Mesenchymal stem cell (in vitro differentiated cells and primary cell): ENCODE data around the gene OR2AT4.
"Not testable (repeated sequence)": the region's sequence is repeated elsewhere in the genome, so short reads cannot be mapped to it uniquely, and the experiment has no call there.

Source experiments
- DNase-seq: peaks from one replicate; pipeline ENCODE4 v3.0.0-alpha.2; 2013
- H2AFZ ChIP-seq: one replicate; pipeline ENCODE4 v1.6.1; 2013; ENCODE audit warnings: low read depth, mild to moderate bottlenecking, control low read depth, inconsistent platforms, low read length, moderate library complexity
- H2AK5ac ChIP-seq: 2 replicates; pipeline ENCODE4 v1.6.1; 2013; ENCODE audit warnings: low read length, moderate library complexity, mild to moderate bottlenecking, inconsistent platforms; ENCODE audit not compliant: severe bottlenecking
- H2BK120ac ChIP-seq: one replicate; pipeline ENCODE4 v1.6.1; 2013; ENCODE audit warnings: low read depth, mild to moderate bottlenecking, inconsistent platforms, low read length, moderate library complexity
- H2BK12ac ChIP-seq, 2 experiments: one replicate each; pipeline ENCODE4 v1.6.1; 2013; ENCODE audit warnings: inconsistent platforms in 2 of 2, low read length in 2 of 2, mild to moderate bottlenecking in 2 of 2, moderate library complexity in 2 of 2, control low read depth in 1 of 2
- H2BK15ac ChIP-seq: one replicate; pipeline ENCODE4 v1.6.1; 2013; ENCODE audit warnings: mild to moderate bottlenecking, low read depth, inconsistent platforms; ENCODE audit not compliant: poor library complexity, severe bottlenecking
- H2BK5ac ChIP-seq: 2 replicates; pipeline ENCODE4 v1.6.1; 2013; ENCODE audit warnings: low read depth, mild to moderate bottlenecking, low read length, control low read depth, inconsistent platforms; ENCODE audit not compliant: poor library complexity, severe bottlenecking
- H3K14ac ChIP-seq, 2 experiments: one replicate each; pipeline ENCODE4 v1.6.1; 2013; ENCODE audit warnings: inconsistent platforms in 2 of 2, low read length in 2 of 2, control low read depth in 1 of 2, mild to moderate bottlenecking in 1 of 2, moderate library complexity in 1 of 2
- H3K18ac ChIP-seq, 2 experiments: one replicate each; pipeline ENCODE4 v1.6.1; 2013; ENCODE audit warnings: inconsistent platforms in 2 of 2, low read length in 2 of 2, control low read depth in 1 of 2, low read depth in 1 of 2, mild to moderate bottlenecking in 1 of 2
- H3K23ac ChIP-seq, 2 experiments: one replicate each; pipeline ENCODE4 v1.6.1; 2013; ENCODE audit warnings: inconsistent platforms in 2 of 2, low read length in 2 of 2, mild to moderate bottlenecking in 2 of 2, moderate library complexity in 2 of 2, control low read depth in 1 of 2
- H3K27ac ChIP-seq: 2 replicates; pipeline ENCODE4 v1.5.1; 2013; ENCODE audit warnings: mild to moderate bottlenecking, moderate library complexity, low read length, control low read depth, inconsistent platforms; ENCODE audit not compliant: poor library complexity, severe bottlenecking
- H3K27me3 ChIP-seq, 2 experiments: 2 replicates each; pipeline versions ENCODE4 v1.6.1 to v1.7.0; 2013; ENCODE audit warnings: low read length in 2 of 2, mild to moderate bottlenecking in 2 of 2, moderate library complexity in 2 of 2, control low read depth in 1 of 2, inconsistent platforms in 1 of 2; ENCODE audit not compliant: control insufficient read depth in 1 of 2, insufficient read depth in 1 of 2
- H3K36me3 ChIP-seq, 2 experiments: 2 replicates each; pipeline versions ENCODE4 v1.6.1 to v1.7.0; 2013; ENCODE audit warnings: low read length in 2 of 2, control low read depth in 1 of 2, inconsistent platforms in 1 of 2, low read depth in 1 of 2, mild to moderate bottlenecking in 1 of 2; ENCODE audit not compliant: insufficient read depth in 2 of 2, control insufficient read depth in 1 of 2
- H3K4ac ChIP-seq, 2 experiments: one replicate each; pipeline ENCODE4 v1.6.1; 2013; ENCODE audit warnings: inconsistent platforms in 2 of 2, low read length in 2 of 2, mild to moderate bottlenecking in 2 of 2, moderate library complexity in 2 of 2, control low read depth in 1 of 2, low read depth in 1 of 2
- H3K4me1 ChIP-seq: 2 replicates; pipeline ENCODE4 v1.6.1; 2013; ENCODE audit warnings: low read depth, low read length, control low read depth; ENCODE audit not compliant: control insufficient read depth, insufficient read depth
- H3K4me2 ChIP-seq: 2 replicates; pipeline ENCODE4 v1.6.1; 2013; ENCODE audit warnings: low read length, mild to moderate bottlenecking, inconsistent platforms; ENCODE audit not compliant: poor library complexity, severe bottlenecking
- H3K4me3 ChIP-seq, 2 experiments: 2 replicates each; pipeline versions ENCODE4 v1.5.1 to v1.7.0; 2013; ENCODE audit warnings: low read length in 2 of 2, mild to moderate bottlenecking in 2 of 2, control low read depth in 1 of 2, low read depth in 1 of 2; ENCODE audit not compliant: insufficient read depth in 1 of 2
- H3K79me1 ChIP-seq: replicated peaks from 2 replicates; pipeline ENCODE4 v1.6.1; 2013; ENCODE audit warnings: mild to moderate bottlenecking, control low read depth, low read length, inconsistent platforms; ENCODE audit not compliant: poor library complexity, severe bottlenecking
- H3K9ac ChIP-seq: 2 replicates; pipeline ENCODE4 v1.7.0; 2013; ENCODE audit warnings: mild to moderate bottlenecking, low read length, moderate library complexity
- H3K9me3 ChIP-seq: 2 replicates; pipeline ENCODE4 v1.7.0; 2013; ENCODE audit warnings: mild to moderate bottlenecking, low read length; ENCODE audit not compliant: control insufficient read depth
- H4K8ac ChIP-seq: one replicate; pipeline ENCODE4 v1.6.1; 2013; ENCODE audit warnings: inconsistent platforms, mild to moderate bottlenecking, low read length, moderate library complexity
- H4K91ac ChIP-seq: one replicate; pipeline ENCODE4 v1.6.1; 2013; ENCODE audit warnings: mild to moderate bottlenecking, low read length, inconsistent platforms
- WGBS: methylation state at CpG from one replicate; pipeline ENCODE4 v1.1.7; 2013; ENCODE audit warnings: mixed read lengths; 5-methylcytosine and 5-hydroxymethylcytosine counted together

The OR2AT4 gene

GRCh38 chr11:75046668-75047067 is 50.0 kb downstream of the OR2AT4 start:
- WGBS = 71% methylated on average over 5 of the region's 5 CpGs
- not testable (repeated sequence) for H2BK15ac ChIP-seq, H3K36me3 ChIP-seq, H2AK5ac ChIP-seq, H2BK12ac ChIP-seq, H3K9me3 ChIP-seq, H3K4ac ChIP-seq, H3K14ac ChIP-seq, H2BK120ac ChIP-seq, H4K8ac ChIP-seq, H2AFZ ChIP-seq, H4K91ac ChIP-seq, DNase-seq, H3K23ac ChIP-seq, H3K9ac ChIP-seq, H3K4me3 ChIP-seq, H3K4me2 ChIP-seq, H2BK5ac ChIP-seq, H3K18ac ChIP-seq, H3K27me3 ChIP-seq
- H3K27ac ChIP-seq = peak overlapping the region; percentile 92
- H3K79me1 ChIP-seq = peaks cover 10% of the 10 kb centered on the region
- peaks cover 13% of the 10 kb centered on the region for H3K4me1 ChIP-seq

GRCh38 chr11:75044381-75045170 is 52.1 kb downstream of the OR2AT4 start:
- H3K27me3 ChIP-seq, H2BK120ac ChIP-seq, H3K4me2 ChIP-seq, H3K23ac ChIP-seq, H3K4me3 ChIP-seq, H3K14ac ChIP-seq, H3K4ac ChIP-seq, H3K9me3 ChIP-seq, H3K36me3 ChIP-seq, H4K8ac ChIP-seq, H3K9ac ChIP-seq, DNase-seq, H3K79me1 ChIP-seq, H3K18ac ChIP-seq, H2AFZ ChIP-seq, H2BK12ac ChIP-seq, H2BK15ac ChIP-seq: not testable (repeated sequence)
- H3K4me1 ChIP-seq = peaks cover 13% of the 10 kb centered on the region
- H2AK5ac ChIP-seq = peak overlapping the region; percentile 95
- peak overlapping the region; percentile 50 for H4K91ac ChIP-seq
- 93% methylated on average over 15 of the region's 15 CpGs for WGBS
- H3K27ac ChIP-seq = peak overlapping the region; percentile 17
- peak overlapping the region; percentile 66 for H2BK5ac ChIP-seq

- H4K8ac ChIP-seq, H2AK5ac ChIP-seq, H3K9me3 ChIP-seq, H3K27ac ChIP-seq, H3K4me3 ChIP-seq, H4K91ac ChIP-seq, H3K36me3 ChIP-seq, H3K27me3 ChIP-seq, DNase-seq, H3K4ac ChIP-seq, H2AFZ ChIP-seq, H3K23ac ChIP-seq, H2BK120ac ChIP-seq, H2BK12ac ChIP-seq, H3K79me1 ChIP-seq, H2BK15ac ChIP-seq, H2BK5ac ChIP-seq, H3K18ac ChIP-seq, H3K14ac ChIP-seq, H3K9ac ChIP-seq: not testable (repeated sequence)
- 70% methylated on average over 1 of the region's 3 CpGs for WGBS
- peak overlapping the region; percentile 9 for H3K4me2 ChIP-seq
- H3K4me1 ChIP-seq = peaks cover 13% of the 10 kb centered on the region
Measured at GRCh38 chr11:75041821-75042220, 54.9 kb downstream of the OR2AT4 start.

DNA sequence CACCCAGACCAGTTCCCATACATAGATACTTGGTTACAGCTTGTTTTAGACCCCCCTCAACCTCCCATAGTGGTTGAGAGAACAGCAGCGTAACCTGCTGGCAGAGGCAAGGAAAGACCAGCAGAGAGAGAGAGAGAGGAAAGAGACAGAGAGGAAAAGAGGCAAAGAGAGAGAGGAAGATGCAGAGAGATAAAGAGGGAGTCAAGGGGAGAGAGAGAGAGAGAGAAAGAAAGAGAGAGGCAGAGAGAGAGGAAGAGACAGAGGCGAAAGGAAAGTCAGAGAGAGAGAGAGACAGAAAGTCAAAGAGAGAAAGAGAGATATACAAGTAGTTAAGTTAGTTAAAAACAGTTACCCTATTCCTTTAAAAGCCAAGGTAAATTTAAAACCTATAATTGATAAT is 55.4 kb downstream of the OR2AT4 start:
- Histone ChIP-seq H3K23ac (no peak overlapping the region), H3K79me1 (peaks cover 6% of the 10 kb centered on the region), H3K18ac (no peak overlapping the region), H3K14ac (no peak overlapping the region), H3K9ac (no peak overlapping the region), H3K4ac (no peak overlapping the region), H2BK120ac (no peak overlapping the region), H2AK5ac (no peak overlapping the region), H3K4me1 (peaks cover 12% of the 10 kb centered on the region), H4K91ac (no peak overlapping the region), H3K36me3 (peaks cover 0 to 7% of the 10 kb centered on the region in 2 experiments), H4K8ac (no peak overlapping the region), H3K4me2 (no peak overlapping the region), H3K4me3 (no peak overlapping the region), H3K27ac (peak overlapping the region; percentile 66), H2BK15ac (no peak overlapping the region), H2BK5ac (no peak overlapping the region), H3K9me3 (no peaks in the 10 kb centered on the region), H3K27me3 (no peaks in the 10 kb centered on the region), H2BK12ac (no peak overlapping the region), H2AFZ (no peak overlapping the region)
- 100% methylated on average over 1 of the region's 2 CpGs for WGBS
- no peak for DNase-seq
